OCI-LY1 (cell line): ENCODE data around the gene B3GALNT1.

ENCODE experiments used
- CTCF ChIP-seq: fragments of 200-600 bp; sonication (generic), shearing (Covaris generic); IDR thresholded peaks from 2 replicates; pipeline ENCODE4 v1.5.1; 2017; ENCODE audit warnings: mild to moderate bottlenecking, antibody characterized with exemption, low read length, moderate library complexity, mixed read lengths
- EZH2 ChIP-seq: fragments of 200-600 bp; sonication (generic), shearing (Covaris generic); IDR thresholded peaks from 2 replicates; pipeline ENCODE4 v1.8.0; 2017; ENCODE audit warnings: borderline replicate concordance, mixed run types, mild to moderate bottlenecking, antibody characterized with exemption, low read length, moderate library complexity, mixed read lengths

DNA sequence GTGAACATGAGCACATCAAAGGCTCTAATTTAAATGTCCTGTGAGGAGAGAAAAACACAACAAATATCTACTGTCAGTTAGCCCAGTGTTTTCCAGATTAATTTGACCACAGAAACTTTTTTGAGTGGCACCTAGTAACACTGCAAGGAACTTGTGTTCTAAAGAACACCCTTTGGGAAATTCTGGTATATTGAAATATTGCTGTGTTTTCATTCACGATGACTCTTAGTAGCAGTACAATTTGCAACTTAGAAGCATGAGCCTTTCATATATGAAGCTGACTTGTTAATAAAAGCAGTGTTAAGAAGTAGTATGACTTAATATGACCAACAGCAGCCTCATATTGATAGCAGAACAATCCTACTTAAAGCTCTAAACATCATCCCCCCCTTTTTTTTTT lies 32.0 kb downstream of the B3GALNT1 start:
- TF ChIP-seq CTCF (no peak), EZH2 (no peak)
